Stimulated activated CD4-positive, alpha-beta T cell treated with anti-CD3 and anti-CD28 coated beads, TNF-alpha, amount 100 ng/mL, for 1 hour (primary cell): ENCODE data around the gene NEK5.

Experiments
- DNase-seq, 3 donors: peaks; one replicate each; pipeline ENCODE4 v3.0.0-alpha.2; 2020; ENCODE audit warnings: low read depth in 3 of 3, low spot score in 1 of 3

Gene NEK5

GRCh38 chr13:51988988-51989618 lies 139.8 kb downstream of the NEK5 start:
- no peak for DNase-seq
